ENCODE data around the gene HOXA13.

The HOXA13 gene

GRCh38 chr7:27207348-27207985 lies 7.6 kb upstream of the HOXA13 start:
- no peak for TF ChIP-seq CTCF (IDR thresholded peaks at IDR 0.05; ENCODE audit: low read depth, low read length)
- H3K4me3 ChIP-seq (ENCODE audit: low read depth, low read length): no peak overlapping the region
- no peak for DNase-seq (ENCODE audit: low read depth, low spot score)
- in situ Hi-C loops (cut with HindIII; ENCODE audit: low sequenced_read_pairs): no loop called here

- no peak for TF ChIP-seq CTCF (IDR thresholded peaks at IDR 0.05; ENCODE audit: low read depth, low read length)
- no peak overlapping the region for H3K4me3 ChIP-seq (ENCODE audit: low read depth, low read length)
- no peak for DNase-seq (ENCODE audit: low read depth, low spot score)
- in situ Hi-C loops (cut with HindIII; ENCODE audit: low sequenced_read_pairs): no loop called here
Observed at GRCh38 chr7:27205325-27206280, 5.7 kb upstream of the HOXA13 start.

- no peak for DNase-seq (ENCODE audit: low read depth, low spot score)
- no peak overlapping the region for H3K4me3 ChIP-seq (ENCODE audit: low read depth, low read length)
- no peak for TF ChIP-seq CTCF (IDR thresholded peaks at IDR 0.05; ENCODE audit: low read depth, low read length)
- in situ Hi-C loops (cut with HindIII; ENCODE audit: low sequenced_read_pairs): no loop called here
Observed at GRCh38 chr7:27204851-27205322, 5.0 kb upstream of the HOXA13 start.

- in situ Hi-C loops (cut with HindIII; ENCODE audit: low sequenced_read_pairs): no loop called here
- no peak for TF ChIP-seq CTCF (IDR thresholded peaks at IDR 0.05; ENCODE audit: low read depth, low read length)
- H3K4me3 ChIP-seq (ENCODE audit: low read depth, low read length): no peak overlapping the region
- DNase-seq (ENCODE audit: low read depth, low spot score): no peak
Observed at GRCh38 chr7:27203964-27204594, 4.2 kb upstream of the HOXA13 start.

GRCh38 chr7:27203365-27203953 lies 3.6 kb upstream of the HOXA13 start:
- no peak overlapping the region for H3K4me3 ChIP-seq (ENCODE audit: low read depth, low read length)
- no peak for DNase-seq (ENCODE audit: low read depth, low spot score)
- no peak for TF ChIP-seq CTCF (IDR thresholded peaks at IDR 0.05; ENCODE audit: low read depth, low read length)
- in situ Hi-C loops (cut with HindIII; ENCODE audit: low sequenced_read_pairs): no loop called here

- no peak for TF ChIP-seq CTCF (IDR thresholded peaks at IDR 0.05; ENCODE audit: low read depth, low read length)
- DNase-seq (ENCODE audit: low read depth, low spot score): no peak
- H3K4me3 ChIP-seq (ENCODE audit: low read depth, low read length): no peak overlapping the region
- in situ Hi-C loops (cut with HindIII; ENCODE audit: low sequenced_read_pairs): no loop called here
Observed at GRCh38 chr7:27202862-27203134, 2.9 kb upstream of the HOXA13 start.
